ENCODE data around the gene POLA1. TPM values are rescaled to one million over a fixed set of nuclear protein-coding genes. Genes with fewer than 3 reads are reported as not detected.

The POLA1 gene
- total RNA-seq, 2 donors from 2014 or later, result 7.9 to 19.6 TPM

GRCh38 chrX:25016361-25016671, 322.6 kb downstream of the POLA1 start:
- no peaks in the 10 kb centered on the region for H3K4me1 ChIP-seq

GRCh38 chrX:25016938-25017598, 323.4 kb downstream of the POLA1 start:
- TF ChIP-seq CTCF (IDR thresholded peaks at IDR 0.05), result no peak
- Histone ChIP-seq H3K4me1 (no peaks in the 10 kb centered on the region), H3K9ac (ENCODE audit: low read depth in 2 of 2, low read length in 2 of 2) (no peak overlapping the region), H3K9me3 (no peaks in the 10 kb centered on the region), H3K4me3 (no peak overlapping the region), H3K27me3 (peaks cover 88% of the 10 kb centered on the region), H3K36me3 (no peaks in the 10 kb centered on the region), H3K27ac (no peak overlapping the region)
- DNase-seq, result no peak
- intact Hi-C loops (cut with DNase I), result no loop called here

More at GRCh38 chrX:25016361-25016671, 322.6 kb downstream of the POLA1 start:
- TF ChIP-seq CTCF (IDR thresholded peaks at IDR 0.05), result no peak
- no peak overlapping the region for H3K27ac ChIP-seq
- peaks cover 88% of the 10 kb centered on the region for H3K27me3 ChIP-seq
- intact Hi-C loops (cut with DNase I), result no loop called here
- no peak overlapping the region for H3K9ac ChIP-seq (ENCODE audit: low read depth in 2 of 2, low read length in 2 of 2)
- DNase-seq, result no peak
- H3K4me3 ChIP-seq, result no peak overlapping the region
- H3K36me3 ChIP-seq, result no peaks in the 10 kb centered on the region
- no peaks in the 10 kb centered on the region for H3K9me3 ChIP-seq

GRCh38 chrX:25017667-25018247, 324.0 kb downstream of the POLA1 start:
- H3K27me3 ChIP-seq, result peaks cover 88% of the 10 kb centered on the region
- no peaks in the 10 kb centered on the region for H3K36me3 ChIP-seq
- H3K4me1 ChIP-seq, result no peaks in the 10 kb centered on the region
- no peak overlapping the region for H3K4me3 ChIP-seq
- intact Hi-C loops (cut with DNase I), result no loop called here
- no peak for TF ChIP-seq CTCF (IDR thresholded peaks at IDR 0.05)
- no peak for DNase-seq
- no peak overlapping the region for H3K9ac ChIP-seq (ENCODE audit: low read depth in 2 of 2, low read length in 2 of 2)
- no peaks in the 10 kb centered on the region for H3K9me3 ChIP-seq
- no peak overlapping the region for H3K27ac ChIP-seq

GRCh38 chrX:25018682-25019081, 325.0 kb downstream of the POLA1 start:
- H3K36me3 ChIP-seq, result no peaks in the 10 kb centered on the region
- DNase-seq, result no peak
- no peak overlapping the region for H3K9ac ChIP-seq (ENCODE audit: low read depth in 2 of 2, low read length in 2 of 2)
- no peak overlapping the region for H3K27ac ChIP-seq
- intact Hi-C loops (cut with DNase I), result no loop called here
- H3K27me3 ChIP-seq, result peaks cover 91% of the 10 kb centered on the region
- TF ChIP-seq CTCF (IDR thresholded peaks at IDR 0.05), result no peak
- no peak overlapping the region for H3K4me3 ChIP-seq
- no peaks in the 10 kb centered on the region for H3K9me3 ChIP-seq
- no peaks in the 10 kb centered on the region for H3K4me1 ChIP-seq

GRCh38 chrX:25019707-25020390, 326.1 kb downstream of the POLA1 start:
- DNase-seq, result no peak
- Histone ChIP-seq H3K4me1 (no peaks in the 10 kb centered on the region), H3K27me3 (peaks cover 86% of the 10 kb centered on the region), H3K4me3 (no peak overlapping the region), H3K9ac (ENCODE audit: low read depth in 2 of 2, low read length in 2 of 2) (no peak overlapping the region), H3K9me3 (no peaks in the 10 kb centered on the region), H3K36me3 (no peaks in the 10 kb centered on the region), H3K27ac (no peak overlapping the region)
- no peak for TF ChIP-seq CTCF (IDR thresholded peaks at IDR 0.05)
- intact Hi-C loops (cut with DNase I), result loop anchor here (5.0 kb wide), 1 partner anchor 183 kb away; no protein-coding TSS in a partner anchor

Data from colonic mucosa (tissue), 4 donors.